HG02938 (cell line): ENCODE data around the gene UBE2G1.

Experiments used
- ATAC-seq: cut with Tn5 transposase; IDR thresholded peaks from one replicate; pipeline ENCODE4 v1.9.1; 2021; ENCODE audit warnings: mild to moderate bottlenecking, moderate library complexity; ENCODE audit not compliant: unreplicated experiment

The UBE2G1 gene

DNA sequence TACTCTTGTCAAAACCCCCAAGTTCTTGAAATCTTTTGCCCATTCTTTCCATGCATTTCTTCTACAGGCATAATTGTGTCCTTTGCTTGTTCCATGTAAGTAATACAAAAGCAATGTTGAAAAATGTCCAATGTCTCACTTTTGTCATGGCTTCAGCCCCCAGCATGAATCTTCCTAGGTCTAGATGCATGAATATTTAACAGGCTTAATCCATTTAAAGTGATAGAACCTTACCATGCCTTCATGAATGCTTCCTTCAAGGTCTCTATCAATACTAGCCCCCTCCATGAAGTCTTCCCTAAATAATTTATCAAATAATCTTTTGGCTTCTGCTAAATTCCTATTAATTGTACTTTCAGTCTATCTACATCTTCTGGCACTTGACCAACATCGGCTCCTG lies 56.6 kb downstream of the UBE2G1 start:
- no peak for ATAC-seq

- ATAC-seq, result no peak
Observed at GRCh38 chr17:4307179-4307930, 59.1 kb downstream of the UBE2G1 start.

DNA sequence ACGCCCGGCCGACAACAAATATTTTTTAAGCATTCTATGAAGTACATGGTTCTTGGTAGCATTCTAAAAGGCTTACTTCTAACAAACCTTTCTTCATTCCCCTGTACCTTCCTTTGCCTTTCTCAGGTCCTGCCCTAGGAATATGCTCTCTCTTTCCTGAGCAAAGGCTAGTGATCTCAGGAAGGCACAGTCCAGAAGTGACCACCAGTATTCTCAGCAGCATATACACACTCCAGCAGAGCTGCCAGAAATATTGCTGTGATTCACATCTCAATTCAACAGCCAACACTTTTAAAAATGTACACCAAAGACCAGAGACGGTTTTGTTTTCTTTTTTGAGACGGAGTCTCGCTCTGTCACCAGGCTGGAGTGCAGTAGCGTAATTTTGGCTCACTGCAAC lies 61.3 kb downstream of the UBE2G1 start:
- ATAC-seq, result no peak

GRCh38 chr17:4304417-4305027 lies 62.0 kb downstream of the UBE2G1 start:
- no peak for ATAC-seq

- ATAC-seq, result no peak
Observed at GRCh38 chr17:4301066-4301465, 65.4 kb downstream of the UBE2G1 start.

GRCh38 chr17:4297351-4297750 lies 69.1 kb downstream of the UBE2G1 start:
- ATAC-seq, result no peak

- ATAC-seq, result no peak
Observed at GRCh38 chr17:4295686-4296085, 70.8 kb downstream of the UBE2G1 start.

- no peak for ATAC-seq
Observed at GRCh38 chr17:4293572-4293971, 72.9 kb downstream of the UBE2G1 start.

GRCh38 chr17:4287710-4288109 lies 78.8 kb downstream of the UBE2G1 start:
- ATAC-seq, result no peak

GRCh38 chr17:4276514-4276913 lies 90.0 kb downstream of the UBE2G1 start:
- ATAC-seq, result no peak

DNA sequence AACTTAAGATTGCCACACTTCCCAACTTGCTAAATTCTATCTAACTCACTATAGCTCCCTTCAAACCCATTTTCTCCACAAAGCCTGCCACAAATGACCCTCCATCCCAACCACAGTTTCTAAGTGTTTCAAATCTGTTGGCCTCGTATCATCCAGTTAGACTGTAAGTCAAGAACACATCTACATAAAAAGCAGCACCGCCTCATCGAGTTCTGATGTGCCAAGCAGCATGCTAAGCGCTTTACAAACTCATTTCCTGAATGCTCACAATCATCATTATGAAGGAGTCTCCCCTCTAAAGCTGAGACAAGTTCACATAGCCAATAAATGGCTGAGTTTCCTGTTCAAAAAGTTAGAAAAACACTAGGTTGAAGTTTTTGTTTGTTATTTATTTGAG lies 93.5 kb downstream of the UBE2G1 start:
- no peak for ATAC-seq

GRCh38 chr17:4272213-4272971 lies 94.1 kb downstream of the UBE2G1 start:
- ATAC-seq, result no peak

- ATAC-seq, result no peak
Observed at GRCh38 chr17:4270736-4271135, 95.7 kb downstream of the UBE2G1 start.

GRCh38 chr17:4269915-4270314 lies 96.6 kb downstream of the UBE2G1 start:
- no peak for ATAC-seq

GRCh38 chr17:4267402-4267801 lies 99.1 kb downstream of the UBE2G1 start:
- no peak for ATAC-seq

DNA sequence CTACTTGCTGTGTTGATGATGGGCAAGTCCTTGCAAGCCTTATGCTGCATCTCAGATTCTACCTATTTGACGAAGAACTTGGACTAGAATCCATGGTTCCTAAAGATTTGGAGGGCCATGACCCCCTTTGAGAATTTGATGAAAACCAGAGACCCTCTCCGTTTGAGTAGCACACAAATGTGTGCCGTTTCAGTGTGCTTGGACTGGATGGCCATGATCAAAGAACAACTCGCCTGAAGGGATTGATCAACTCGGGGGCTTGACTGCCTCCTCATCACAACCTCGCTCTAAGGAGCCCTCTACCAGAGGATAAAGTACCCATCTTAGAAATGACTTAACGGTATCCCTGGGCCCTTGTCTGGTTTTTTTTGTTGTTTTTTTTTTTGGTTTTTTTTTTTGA lies 99.9 kb downstream of the UBE2G1 start:
- ATAC-seq, result no peak

GRCh38 chr17:4263282-4264215 lies 102.9 kb downstream of the UBE2G1 start, which contains the start of gene ANKFY1:
Gene ANKFY1 (minus strand): TSS chr17:4263979. CDS start chr17:4263941, 38 bp downstream.
- peak; percentile 82 for ATAC-seq

DNA sequence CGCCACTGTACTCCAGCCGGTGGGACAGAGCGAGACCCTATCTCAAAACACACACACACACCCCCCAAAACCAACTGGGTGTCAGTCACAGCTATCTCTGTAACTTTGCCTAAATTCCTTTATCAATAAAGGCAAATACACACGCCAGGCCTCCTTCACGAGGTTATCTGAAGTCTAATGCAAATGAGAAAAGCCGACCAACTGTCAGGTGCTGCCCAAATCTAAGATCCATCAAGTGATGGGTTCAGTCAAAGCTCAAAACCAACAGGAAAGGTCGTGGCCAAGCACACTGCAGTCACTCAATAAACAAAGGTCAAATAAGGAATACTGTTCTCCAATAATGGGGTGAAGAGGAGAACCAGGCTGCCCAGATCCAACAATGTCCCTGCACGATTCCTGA lies 103.8 kb downstream of the UBE2G1 start:
- no peak for ATAC-seq

- ATAC-seq, result no peak
Observed at GRCh38 chr17:4261452-4261851, 105.0 kb downstream of the UBE2G1 start.

DNA sequence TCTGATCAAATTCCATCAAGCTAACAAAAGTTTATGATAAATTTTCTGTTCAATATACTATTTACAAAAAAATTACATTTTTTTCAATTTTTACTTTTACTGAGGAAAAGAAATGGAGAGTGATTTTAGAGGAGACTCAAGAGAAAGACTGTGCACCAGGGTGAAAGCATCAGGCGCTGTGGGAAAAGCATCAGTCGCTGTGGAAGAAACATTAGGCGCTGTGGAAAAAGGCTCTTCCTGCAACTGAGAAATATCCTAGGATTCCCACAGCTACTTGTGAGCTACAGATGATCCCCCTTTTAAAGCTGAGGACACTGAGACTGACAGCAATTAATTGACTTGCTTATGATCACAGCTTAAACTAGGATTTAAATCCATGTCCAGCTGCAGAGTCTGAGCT lies 107.6 kb downstream of the UBE2G1 start:
- ATAC-seq, result no peak

- ATAC-seq, result no peak
Observed at GRCh38 chr17:4256952-4257351, 109.5 kb downstream of the UBE2G1 start.
